Keratinocyte (primary cell): ENCODE measurements around the gene ECI2. TPM values are rescaled to one million over a fixed set of nuclear protein-coding genes. Genes with fewer than 3 reads are reported as not detected.

Experiments used
- DNase-seq: peaks from one replicate; pipeline ENCODE4 v3.0.0-alpha.2; 2011; ENCODE audit warnings: low read depth, missing footprints, low spot score
- FAIRE-seq: peaks from 2 replicates; lab custom pipeline; 2011; peaks lifted over from hg19 to GRCh38; lab: Jason Lieb, UNC
- H2AFZ ChIP-seq: 2 replicates; pipeline ENCODE4 v1.6.0; 2012; ENCODE audit warnings: low read length, control low read depth, inconsistent platforms; ENCODE audit not compliant: control insufficient read depth
- H3K27ac ChIP-seq: 2 replicates; pipeline ENCODE4 v1.5.1; 2011; ENCODE audit warnings: low read length; ENCODE audit not compliant: control insufficient read depth, insufficient read depth
- H3K27me3 ChIP-seq: 3 replicates; pipeline ENCODE4 v1.6.0; 2011; ENCODE audit warnings: low read length; ENCODE audit not compliant: control insufficient read depth, insufficient read depth; ENCODE audit errors: extremely low read depth
- H3K36me3 ChIP-seq, 2 experiments: 2 replicates in 1 of 2; 3 replicates in 1 of 2; pipeline ENCODE4 v1.5.1; 2011; ENCODE audit warnings: low read length in 2 of 2, mild to moderate bottlenecking in 1 of 2; ENCODE audit not compliant: control insufficient read depth in 2 of 2, insufficient read depth in 2 of 2; ENCODE audit errors: extremely low read depth in 1 of 2
- H3K4me1 ChIP-seq: 3 replicates; pipeline ENCODE4 v1.5.1; 2011; ENCODE audit warnings: low read length; ENCODE audit not compliant: control insufficient read depth, insufficient read depth; ENCODE audit errors: extremely low read depth
- H3K4me2 ChIP-seq: 3 replicates; pipeline ENCODE4 v1.6.0; 2011; ENCODE audit warnings: low read depth, low read length; ENCODE audit not compliant: control insufficient read depth, insufficient read depth; ENCODE audit errors: extremely low read depth
- H3K4me3 ChIP-seq, 3 experiments: fragments of 200-600 bp in 1 of 3; sonication (generic) in 1 of 3; 2 replicates in 2 of 3; 3 replicates in 1 of 3; pipeline ENCODE4 v1.5.1; 2011 to 2016; ENCODE audit warnings: low read length in 3 of 3, mild to moderate bottlenecking in 3 of 3, control low read depth in 2 of 3, inconsistent platforms in 1 of 3, low read depth in 1 of 3, mixed read lengths in 1 of 3, mixed run types in 1 of 3, moderate library complexity in 1 of 3; ENCODE audit not compliant: control insufficient read depth in 2 of 3, insufficient read depth in 2 of 3; ENCODE audit errors: extremely low read depth in 1 of 3
- H3K79me2 ChIP-seq: 2 replicates; pipeline ENCODE4 v1.6.0; 2012; ENCODE audit warnings: low read length; ENCODE audit not compliant: control insufficient read depth, insufficient read depth
- H3K9ac ChIP-seq: 3 replicates; pipeline ENCODE4 v1.6.0; 2011; ENCODE audit warnings: low read length; ENCODE audit not compliant: control insufficient read depth, insufficient read depth; ENCODE audit errors: extremely low read depth
- H3K9me1 ChIP-seq: 3 replicates; pipeline ENCODE4 v1.6.0; 2011; ENCODE audit warnings: low read length; ENCODE audit not compliant: control insufficient read depth, insufficient read depth; ENCODE audit errors: extremely low read depth
- H3K9me3 ChIP-seq: 2 replicates; pipeline ENCODE4 v1.5.1; 2012; ENCODE audit warnings: low read depth, low read length; ENCODE audit not compliant: control insufficient read depth
- H4K20me1 ChIP-seq: 3 replicates; pipeline ENCODE4 v1.6.0; 2011; ENCODE audit warnings: low read length; ENCODE audit not compliant: control insufficient read depth, insufficient read depth; ENCODE audit errors: extremely low read depth
- EZH2 ChIP-seq: IDR thresholded peaks from one replicate; pipeline ENCODE4 v1.6.1; 2012; ENCODE audit warnings: inconsistent platforms, mild to moderate bottlenecking, low read length, moderate library complexity
- dilution Hi-C: fragments of 300-500 bp; cut with MboI; formaldehyde crosslinking; loops from one replicate; pipeline ENCODE4 v1.7.0; 2020; ENCODE audit warnings: low sequenced_read_pairs; ENCODE audit not compliant: extremely low pct_ligation_motif_present
- polyA plus RNA-seq, 5 experiments: library from polyadenylated mRNA; depleted of rRNA in 3 of 5; stranded (reverse) in 3 of 5; stranded (forward) in 1 of 5; unstranded in 1 of 5; fragments of >200 nt; gene quantifications; 1 replicate in 1 of 5; 2 replicates in 3 of 5; 3 replicates in 1 of 5; pipeline versions ENCODE4 v1.2.1 to v1.2.3, GENCODE V29; 2011 to 2012; ENCODE audit warnings: missing spikeins in 2 of 5, low read depth in 1 of 5, low replicate concordance in 1 of 5
- TF ChIP-seq, protein P1 (sequence below), 3 experiments: IDR thresholded peaks in 1 of 3; conservative IDR thresholded peaks in 1 of 3; optimal IDR thresholded peaks in 1 of 3; 2 replicates in 2 of 3; 3 replicates in 1 of 3; pipeline versions ENCODE3 to v1.5.1; 2011; ENCODE audit warnings: low read length in 3 of 3, mild to moderate bottlenecking in 3 of 3, moderate library complexity in 2 of 3, control low read depth in 1 of 3, inconsistent platforms in 1 of 3; ENCODE audit not compliant: insufficient read depth in 2 of 3; ENCODE audit errors: extremely low read depth in 1 of 3

ECI2 gene
- polyA plus RNA-seq, 1 donor (not counting 4 experiments of a cell fraction or from before 2014, with no cell fraction given), result 41.6 TPM

DNA sequence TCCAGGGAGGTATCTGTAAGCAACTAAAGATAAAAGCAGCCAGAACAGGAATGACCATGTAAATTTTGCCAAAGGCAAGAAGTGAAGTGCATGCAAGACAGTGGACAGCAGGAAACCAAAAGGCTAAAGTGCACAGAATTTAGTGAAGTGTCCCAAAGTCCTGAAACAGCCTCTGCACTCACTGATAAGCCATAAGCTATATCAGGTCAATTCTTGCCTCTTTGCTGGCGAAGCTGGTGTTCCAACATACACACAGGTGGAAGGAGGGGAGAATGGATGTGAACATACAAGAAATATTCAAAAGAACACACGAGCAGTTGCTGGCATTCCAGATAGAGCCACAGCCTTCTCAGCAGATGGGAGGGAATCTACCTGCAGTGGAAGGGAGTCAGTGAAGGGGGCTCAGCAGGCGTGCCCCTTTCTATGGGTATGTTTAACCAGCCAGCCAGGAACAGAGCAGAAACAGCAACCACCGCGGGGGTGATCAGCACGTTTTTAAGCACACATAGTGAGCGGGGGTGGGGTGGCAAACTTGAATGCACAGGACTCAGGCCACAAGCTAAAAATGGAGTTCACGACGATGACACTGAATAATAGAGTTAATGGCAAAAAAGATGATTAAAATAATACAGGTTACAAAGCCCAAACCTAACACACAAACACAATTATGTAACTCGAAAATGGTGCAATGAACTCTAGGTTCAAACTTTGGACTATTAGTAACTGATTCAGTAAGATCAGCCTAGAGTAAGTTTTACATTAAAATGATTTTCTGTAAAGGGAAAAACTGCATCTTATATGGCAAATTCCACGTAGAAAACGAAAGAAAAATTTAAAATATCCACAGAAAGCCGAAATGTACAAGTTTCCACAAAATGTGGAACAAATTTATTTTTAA lies 1.2 kb downstream of the ECI2 start:
- FAIRE-seq (no peak), DNase-seq (no peak)
- no peaks in the 10 kb centered on the region for H4K20me1 ChIP-seq
- peak overlapping the region; percentile 83 for H3K27ac ChIP-seq
- peaks cover 13% of the 10 kb centered on the region for H3K4me1 ChIP-seq
- peak overlapping the region; percentile 100 for H3K4me2 ChIP-seq
- no peaks in the 10 kb centered on the region for H3K27me3 ChIP-seq
- H3K4me3 ChIP-seq, result peak overlapping the region; percentile 77 to 90 (median 89)
- no peak for TF ChIP-seq EZH2
- TF ChIP-seq, protein P1, sequence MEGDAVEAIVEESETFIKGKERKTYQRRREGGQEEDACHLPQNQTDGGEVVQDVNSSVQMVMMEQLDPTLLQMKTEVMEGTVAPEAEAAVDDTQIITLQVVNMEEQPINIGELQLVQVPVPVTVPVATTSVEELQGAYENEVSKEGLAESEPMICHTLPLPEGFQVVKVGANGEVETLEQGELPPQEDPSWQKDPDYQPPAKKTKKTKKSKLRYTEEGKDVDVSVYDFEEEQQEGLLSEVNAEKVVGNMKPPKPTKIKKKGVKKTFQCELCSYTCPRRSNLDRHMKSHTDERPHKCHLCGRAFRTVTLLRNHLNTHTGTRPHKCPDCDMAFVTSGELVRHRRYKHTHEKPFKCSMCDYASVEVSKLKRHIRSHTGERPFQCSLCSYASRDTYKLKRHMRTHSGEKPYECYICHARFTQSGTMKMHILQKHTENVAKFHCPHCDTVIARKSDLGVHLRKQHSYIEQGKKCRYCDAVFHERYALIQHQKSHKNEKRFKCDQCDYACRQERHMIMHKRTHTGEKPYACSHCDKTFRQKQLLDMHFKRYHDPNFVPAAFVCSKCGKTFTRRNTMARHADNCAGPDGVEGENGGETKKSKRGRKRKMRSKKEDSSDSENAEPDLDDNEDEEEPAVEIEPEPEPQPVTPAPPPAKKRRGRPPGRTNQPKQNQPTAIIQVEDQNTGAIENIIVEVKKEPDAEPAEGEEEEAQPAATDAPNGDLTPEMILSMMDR (optimal IDR thresholded peaks at IDR 0.05 in 1 of 3, IDR thresholded peaks at IDR 0.05 in 1 of 3, conservative IDR thresholded peaks at IDR 0.05 in 1 of 3; ENCODE audit: extremely low read depth in 1 of 3, insufficient read depth in 2 of 3, low read length in 3 of 3), result no peak
- no peaks in the 10 kb centered on the region for H3K9me3 ChIP-seq
- dilution Hi-C loops, result no loop called here
- H3K36me3 ChIP-seq, result peaks cover 5 to 15% of the 10 kb centered on the region in 2 experiments
- peak overlapping the region; percentile 86 for H3K9ac ChIP-seq
- no peaks in the 10 kb centered on the region for H3K9me1 ChIP-seq
- H2AFZ ChIP-seq, result peak overlapping the region; percentile 98
- H3K79me2 ChIP-seq, result peaks cover 8% of the 10 kb centered on the region

DNA sequence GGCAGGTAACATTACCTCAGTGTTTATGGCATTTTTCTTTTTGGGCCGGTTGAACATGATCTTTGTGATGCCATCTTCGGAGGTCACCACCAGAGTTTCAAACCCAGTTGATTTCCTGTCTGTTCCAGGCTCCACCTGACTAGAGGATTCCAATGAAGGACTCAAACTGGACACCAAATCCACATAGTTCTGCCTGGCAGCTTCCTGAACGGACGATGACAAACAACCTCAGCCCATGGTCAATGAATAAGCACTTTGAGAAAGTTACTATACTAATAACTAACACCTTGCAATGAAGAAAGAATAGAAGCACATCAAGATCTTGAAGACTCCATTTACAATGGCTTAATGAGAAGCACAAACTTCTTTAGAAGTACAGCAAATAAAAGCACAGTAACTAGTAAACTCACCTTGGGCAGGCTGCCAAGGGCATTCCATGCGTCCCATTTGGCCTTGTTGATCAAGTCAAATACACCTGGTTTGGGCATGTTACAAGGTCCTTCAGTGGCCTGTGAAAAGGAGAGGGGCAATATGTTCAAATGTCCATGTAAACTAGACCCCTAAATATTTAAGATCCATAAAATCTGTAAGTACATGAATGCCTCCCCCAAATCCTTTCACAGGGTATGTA lies 4.9 kb downstream of the ECI2 start:
- Histone ChIP-seq H4K20me1 (no peaks in the 10 kb centered on the region), H3K9me1 (peaks cover 2% of the 10 kb centered on the region), H3K27me3 (no peaks in the 10 kb centered on the region), H3K9me3 (no peaks in the 10 kb centered on the region), H3K36me3 (peaks cover 10 to 18% of the 10 kb centered on the region in 2 experiments), H3K4me3 (no peak overlapping the region), H3K4me2 (no peak overlapping the region), H3K27ac (no peak overlapping the region), H3K79me2 (peaks cover 8% of the 10 kb centered on the region), H3K4me1 (peaks cover 19% of the 10 kb centered on the region), H2AFZ (no peak overlapping the region), H3K9ac (no peak overlapping the region)
- DNase-seq (no peak), FAIRE-seq (no peak)
- TF ChIP-seq, protein P1 (optimal IDR thresholded peaks at IDR 0.05 in 1 of 3, IDR thresholded peaks at IDR 0.05 in 1 of 3, conservative IDR thresholded peaks at IDR 0.05 in 1 of 3; ENCODE audit: extremely low read depth in 1 of 3, insufficient read depth in 2 of 3, low read length in 3 of 3), result no peak
- no peak for TF ChIP-seq EZH2
- dilution Hi-C loops, result no loop called here
